HepG2 (cell line): Measurements from ENCODE around the gene ATG3. TPM values are rescaled to one million over a fixed set of nuclear protein-coding genes. Genes with fewer than 3 reads are reported as not detected.

Experiments
- ATAC-seq: fragments of 200-7000 bp; cut with Tn5 transposase; 3 replicates; pipeline ENCODE4 v1.9.1; 2020; ENCODE audit warnings: mild to moderate bottlenecking, moderate library complexity
- BruUV-seq: library from RNA; stranded (reverse); fragments of 400-500 nt; replicated peaks from 2 replicates; lab custom pipeline; 2021; lab: Mats Ljungman, UMichigan
- CTCF ChIA-PET: fragments of 300-600 bp; formaldehyde crosslinking; extraction: SDS; loops from one replicate; lab custom pipeline; 2021; ENCODE audit warnings: low total read pairs, inconsistent platforms, low intra/inter-chr PET ratio; lab: Yijun Ruan, JAX
- POLR2A ChIA-PET: fragments of 350-600 bp; sonication (Branson Sonifier 250); formaldehyde crosslinking; loops from one replicate; lab custom pipeline; 2020; ENCODE audit warnings: antibody characterized with exemption, inconsistent platforms; lab: Yijun Ruan, JAX
- DNase-seq: peaks from one replicate; pipeline ENCODE4 v3.0.0-alpha.2; 2015; ENCODE audit warnings: low spot score
- FAIRE-seq: peaks from 3 replicates; lab custom pipeline; 2011; peaks lifted over from hg19 to GRCh38; lab: Jason Lieb, UNC
- H2AFZ ChIP-seq: one replicate; pipeline ENCODE4 v1.6.1; 2011; ENCODE audit warnings: low read length, inconsistent platforms
- H3K27ac ChIP-seq: fragments of 300-600 bp; 3 replicates; pipeline ENCODE4 v1.8.0; 2011; ENCODE audit warnings: mixed run types, mild to moderate bottlenecking, mixed read lengths, low read length, inconsistent platforms; ENCODE audit not compliant: insufficient read depth; ENCODE audit errors: extremely low read length
- H3K27me3 ChIP-seq, 2 experiments: fragments of 200-600 bp in 1 of 2; 2 replicates in 1 of 2; 3 replicates in 1 of 2; pipeline versions ENCODE4 v1.6.0 to v1.8.0; 2011; ENCODE audit warnings: low read length in 2 of 2, mild to moderate bottlenecking in 2 of 2, moderate library complexity in 2 of 2, inconsistent platforms in 1 of 2; ENCODE audit not compliant: insufficient read depth in 2 of 2, control insufficient read depth in 1 of 2
- H3K36me3 ChIP-seq, 2 experiments: fragments of 200-600 bp in 1 of 2; replicated peaks in 1 of 2; 2 replicates in 1 of 2; 3 replicates in 1 of 2; pipeline versions ENCODE4 v1.5.1 to v1.8.0; 2011; ENCODE audit warnings: low read length in 2 of 2, inconsistent platforms in 1 of 2; ENCODE audit not compliant: insufficient read depth in 2 of 2, control insufficient read depth in 1 of 2
- H3K4me1 ChIP-seq: 2 replicates; pipeline ENCODE4 v1.5.1; 2012; ENCODE audit warnings: low read length, inconsistent platforms; ENCODE audit not compliant: insufficient read depth
- H3K4me2 ChIP-seq: 2 replicates; pipeline ENCODE4 v1.6.0; 2011; ENCODE audit warnings: low read depth, low read length, inconsistent platforms
- H3K4me3 ChIP-seq, 3 experiments: fragments of 200-600 bp in 1 of 3; sonication (generic), shearing (Covaris generic) in 1 of 3; replicated peaks in 1 of 3; 2 replicates each; pipeline ENCODE4 v1.5.1; 2011 to 2016; ENCODE audit warnings: low read length in 3 of 3, inconsistent platforms in 2 of 3, low read depth in 2 of 3, mild to moderate bottlenecking in 2 of 3, control low read depth in 1 of 3, mixed read lengths in 1 of 3; ENCODE audit not compliant: insufficient read depth in 1 of 3
- H3K79me2 ChIP-seq: one replicate; pipeline ENCODE4 v1.6.1; 2011; ENCODE audit warnings: low read length, inconsistent platforms; ENCODE audit not compliant: insufficient read depth
- H3K9ac ChIP-seq: 2 replicates; pipeline ENCODE4 v1.6.0; 2011; ENCODE audit warnings: mild to moderate bottlenecking, low read depth, low read length, inconsistent platforms; ENCODE audit not compliant: insufficient read depth
- H3K9me3 ChIP-seq: 2 replicates; pipeline ENCODE4 v1.5.1; 2012; ENCODE audit warnings: mild to moderate bottlenecking, low read length
- H4K20me1 ChIP-seq: 2 replicates; pipeline ENCODE4 v1.6.0; 2011; ENCODE audit warnings: inconsistent platforms, mild to moderate bottlenecking, low read length, moderate library complexity; ENCODE audit not compliant: insufficient read depth
- ARNT ChIP-seq: fragments of 450-650 bp; IDR thresholded peaks from 2 replicates; pipeline ENCODE4 v1.6.1; 2017
- BORCS8-MEF2B ChIP-seq: sonication (generic); formaldehyde crosslinking; IDR thresholded peaks from 2 replicates; pipeline ENCODE4 v1.8.0; 2022; ENCODE audit warnings: mild to moderate bottlenecking, missing genetic modification reagents
- CBX2 ChIP-seq, 2 experiments: fragments of 200-600 bp in 1 of 2; sonication (generic); formaldehyde crosslinking in 1 of 2; IDR thresholded peaks; 2 replicates each; pipeline versions ENCODE4 v1.7.0 to v1.8.1; 2018 to 2022; ENCODE audit warnings: low read depth in 2 of 2, low read length in 1 of 2, mild to moderate bottlenecking in 1 of 2, missing genetic modification reagents in 1 of 2
- FOXK2 ChIP-seq: fragments of 450-650 bp; IDR thresholded peaks from 2 replicates; pipeline ENCODE4 v1.6.1; 2016
- ISL2 ChIP-seq: sonication (generic); formaldehyde crosslinking; IDR thresholded peaks from 2 replicates; pipeline ENCODE4 v1.5.0; 2020; ENCODE audit warnings: missing genetic modification reagents
- KLF11 ChIP-seq: IDR thresholded peaks from 2 replicates; pipeline ENCODE4 v1.6.1; 2016; ENCODE audit warnings: missing compliant biosample characterization
- MAFG ChIP-seq: sonication (generic); formaldehyde crosslinking; IDR thresholded peaks from 2 replicates; pipeline ENCODE4 v1.5.1; 2020; ENCODE audit warnings: mild to moderate bottlenecking, missing genetic modification reagents
- PTBP1 ChIP-seq: fragments of 200-400 bp; formaldehyde crosslinking; IDR thresholded peaks from 2 replicates; pipeline ENCODE4 v1.6.1; 2018; ENCODE audit warnings: low read length, low read depth; ENCODE audit not compliant: poor library complexity, severe bottlenecking
- RNF2 ChIP-seq: fragments of 450-650 bp; conservative IDR thresholded peaks from 2 replicates; pipeline ENCODE4 v1.6.1; 2016; ENCODE audit warnings: low read depth
- SKIL ChIP-seq: sonication (generic); formaldehyde crosslinking; IDR thresholded peaks from 2 replicates; pipeline ENCODE4 v1.8.0; 2022; ENCODE audit warnings: missing genetic modification reagents, mild to moderate bottlenecking, moderate library complexity, borderline replicate concordance
- SRF ChIP-seq: IDR thresholded peaks from 2 replicates; pipeline ENCODE4 v1.6.1; 2011; ENCODE audit warnings: mild to moderate bottlenecking, low read depth, low read length, moderate library complexity
- ZBTB44 ChIP-seq: sonication (generic); formaldehyde crosslinking; IDR thresholded peaks from 2 replicates; pipeline ENCODE4 v1.4.0; 2020; ENCODE audit warnings: missing genetic modification reagents
- ZBTB7A ChIP-seq: sonication (generic); formaldehyde crosslinking; IDR thresholded peaks from 2 replicates; pipeline ENCODE4 v1.8.0; 2022; ENCODE audit warnings: mild to moderate bottlenecking, missing genetic modification reagents
- ZNF501 ChIP-seq: sonication (generic); formaldehyde crosslinking; IDR thresholded peaks from 2 replicates; pipeline ENCODE4 v1.5.1; 2020; ENCODE audit warnings: mild to moderate bottlenecking, moderate library complexity, missing genetic modification reagents
- ZNF564 ChIP-seq: sonication (generic); formaldehyde crosslinking; IDR thresholded peaks from 2 replicates; pipeline ENCODE4 v1.8.1; 2023; ENCODE audit warnings: mild to moderate bottlenecking, missing genetic modification reagents
- ZNF577 ChIP-seq: sonication (generic); formaldehyde crosslinking; IDR thresholded peaks from 2 replicates; pipeline ENCODE4 v1.4.0; 2020; ENCODE audit warnings: mild to moderate bottlenecking, low read depth, missing genetic modification reagents, borderline replicate concordance
- ZNF841 ChIP-seq: sonication (generic); formaldehyde crosslinking; IDR thresholded peaks from 2 replicates; pipeline ENCODE4 v1.8.1; 2023; ENCODE audit warnings: missing genetic modification reagents, borderline replicate concordance
- WGBS: methylation state at CpG from one replicate; pipeline ENCODE4 v1.1.6; 2017; ENCODE audit warnings: low lambda C conversion rate; 5-methylcytosine and 5-hydroxymethylcytosine counted together
- in situ Hi-C: cut with HindIII; loops from 2 replicates; pipeline ENCODE4 v1.10.0; 2017; ENCODE audit warnings: low pct_unique_long_range_greater_than_20kb; ENCODE audit not compliant: extremely low pct_ligation_motif_present
- intact Hi-C: fragments of 100-400 bp; cut with micrococcal nuclease; formaldehyde crosslinking; loops from one replicate; pipeline ENCODE4 v1.10.0; 2022; ENCODE audit not compliant: unreplicated experiment
- polyA plus RNA-seq, 8 experiments: library from polyadenylated mRNA; depleted of rRNA in 3 of 8; stranded (reverse) in 7 of 8; unstranded in 1 of 8; fragments of >200 nt; fragmentation: Illumina TruSeq in 4 of 8; extraction: Trizol in 4 of 8; gene quantifications; 2 replicates each; pipeline versions ENCODE4 v1.2.1 to v1.2.3, GENCODE V29; 2011 to 2016; ENCODE audit warnings: low read depth in 4 of 8, missing spikeins in 1 of 8, mixed read lengths in 1 of 8; ENCODE audit not compliant: insufficient read depth in 1 of 8
- total RNA-seq, 5 experiments: library from RNA; depleted of rRNA; stranded (reverse); fragments of >200 nt; fragmentation: Illumina TruSeq; extraction: Trizol; gene quantifications; 2 replicates each; pipeline ENCODE4 v1.2.3, GENCODE V29; 2016; ENCODE audit warnings: low read depth in 1 of 5

Gene ATG3
- total and polyA plus RNA-seq, 2 of the 13 experiments (the other 11 are each of a cell fraction or from before 2014, with no cell fraction given): 19.6 to 34.8 TPM

GRCh38 chr3:112560307-112560706, 1.5 kb downstream of the ATG3 start:
- Histone ChIP-seq H3K79me2 (peaks cover 45% of the 10 kb centered on the region), H2AFZ (no peak overlapping the region), H3K4me1 (peaks cover 16% of the 10 kb centered on the region), H3K9ac (peak overlapping the region; percentile 88), H3K9me3 (no peaks in the 10 kb centered on the region), H3K36me3 (peaks cover 0 to 7% of the 10 kb centered on the region in 2 experiments; a peak in 1 of 5 replicates), H4K20me1 (peaks cover 2% of the 10 kb centered on the region; the same call in 1 of the 2 replicates), H3K27ac (peak overlapping the region; percentile 95), H3K4me3 (peak overlapping the region; percentile 85 to 91 (median 85); a peak in 5 of 6 replicates), H3K27me3 (no peaks in the 10 kb centered on the region; a peak in 1 of 5 replicates), H3K4me2 (peak overlapping the region; percentile 85)
- in situ Hi-C loops (no loop called here), intact Hi-C loops (loop anchor here (2.0 kb wide), 1 partner anchor 430 kb away; the partner anchor contains the start of gene GTPBP8)
- WGBS: 2% methylated on average over 2 of the region's 2 CpGs
- DNase-seq (no peak), FAIRE-seq (no peak), ATAC-seq (no peak)
- CTCF ChIA-PET: no interaction called here
- no TSS peak for BruUV-seq
- TF ChIP-seq RNF2 (no peak), CBX2 (IDR thresholded peaks at IDR 0.05; ENCODE audit: low read depth, low read length) (no peak), CBX2 (CRISPR knock-in tag; IDR thresholded peaks at IDR 0.05; ENCODE audit: low read depth) (no peak), ARNT (no peak), BORCS8-MEF2B (CRISPR knock-in tag) (no peak), ZNF501 (CRISPR knock-in tag) (no peak), ZNF564 (CRISPR knock-in tag) (no peak), ZBTB7A (CRISPR knock-in tag) (no peak), PTBP1 (no peak), MAFG (CRISPR knock-in tag) (no peak), KLF11 (CRISPR knock-in tag) (no peak), FOXK2 (no peak), SRF (no peak), ZNF841 (CRISPR knock-in tag) (no peak), ZNF577 (CRISPR knock-in tag) (no peak), SKIL (CRISPR knock-in tag) (no peak), ZBTB44 (CRISPR knock-in tag) (no peak), ISL2 (CRISPR knock-in tag) (no peak)
- POLR2A ChIA-PET: no interaction called here
